HG03066 (cell line): ENCODE results near the gene PAK3.

Source experiments
- ATAC-seq: cut with Tn5 transposase; IDR thresholded peaks from one replicate; pipeline ENCODE4 v1.9.1; 2021; ENCODE audit warnings: low read depth; ENCODE audit not compliant: unreplicated experiment

The PAK3 gene

GRCh38 chrX:111129921-111130320 lies 33.9 kb downstream of the PAK3 start:
- no peak for ATAC-seq

DNA sequence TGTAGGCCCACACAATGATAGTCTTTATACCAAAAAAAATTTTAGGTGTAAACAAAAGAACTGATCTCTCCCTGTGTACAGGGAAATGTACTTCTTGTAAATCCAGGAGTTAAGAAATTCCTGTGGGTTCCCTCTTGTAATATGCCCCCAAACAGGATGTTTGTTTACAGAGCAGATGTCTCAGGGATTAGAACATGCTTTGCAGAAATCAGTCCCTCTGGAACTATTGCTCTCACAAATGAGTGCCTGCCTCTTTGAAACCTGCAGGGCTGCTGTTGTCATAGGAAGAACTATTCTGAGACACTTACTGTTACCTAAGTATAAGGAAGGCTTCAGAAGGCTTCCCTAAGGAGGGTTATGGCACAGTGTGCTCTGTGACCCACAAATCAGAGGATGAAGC lies 35.6 kb downstream of the PAK3 start:
- no peak for ATAC-seq

DNA sequence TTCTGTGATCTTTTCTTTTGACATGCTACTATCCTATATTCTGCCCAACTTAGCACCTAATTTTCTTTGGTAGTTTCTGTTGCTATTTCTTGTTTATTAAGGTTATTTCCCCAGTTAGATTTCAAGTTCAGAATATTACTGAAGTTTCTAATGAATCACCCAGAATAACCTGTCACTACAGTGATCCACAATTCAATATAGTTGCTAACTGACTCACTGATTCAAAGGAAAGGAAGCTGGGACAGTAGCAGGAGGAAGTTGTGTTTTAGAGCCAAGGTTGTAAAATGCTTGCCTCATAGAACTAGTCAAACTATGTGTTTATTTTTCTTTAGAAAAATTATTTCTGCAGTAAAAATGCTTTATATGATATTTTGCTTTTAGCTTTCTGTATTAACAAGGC lies 37.4 kb downstream of the PAK3 start:
- no peak for ATAC-seq

- ATAC-seq = no peak
These were observed 49.9 kb downstream of the PAK3 start for GRCh38 chrX:111145878-111146277.

DNA sequence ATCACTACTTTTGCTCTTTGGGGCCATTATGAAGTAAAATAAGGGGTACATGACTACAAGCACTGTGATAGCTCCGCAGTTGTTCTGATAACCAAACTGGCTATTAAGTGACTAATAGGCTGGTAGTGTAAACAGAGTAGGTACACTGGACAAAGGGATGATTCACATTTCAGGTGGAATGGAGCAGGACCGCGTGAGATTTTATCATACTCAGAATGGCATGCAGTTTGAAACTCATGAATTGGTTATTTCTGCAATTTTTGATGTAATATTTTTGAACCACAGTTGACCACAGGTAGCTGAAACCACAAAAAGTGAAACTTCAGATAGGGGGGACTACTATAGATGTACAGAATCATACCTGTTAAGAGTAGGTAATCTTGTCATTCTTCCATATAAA lies 55.8 kb downstream of the PAK3 start:
- no peak for ATAC-seq

- no peak for ATAC-seq
These were observed 63.2 kb downstream of the PAK3 start for GRCh38 chrX:111159232-111159631.

DNA sequence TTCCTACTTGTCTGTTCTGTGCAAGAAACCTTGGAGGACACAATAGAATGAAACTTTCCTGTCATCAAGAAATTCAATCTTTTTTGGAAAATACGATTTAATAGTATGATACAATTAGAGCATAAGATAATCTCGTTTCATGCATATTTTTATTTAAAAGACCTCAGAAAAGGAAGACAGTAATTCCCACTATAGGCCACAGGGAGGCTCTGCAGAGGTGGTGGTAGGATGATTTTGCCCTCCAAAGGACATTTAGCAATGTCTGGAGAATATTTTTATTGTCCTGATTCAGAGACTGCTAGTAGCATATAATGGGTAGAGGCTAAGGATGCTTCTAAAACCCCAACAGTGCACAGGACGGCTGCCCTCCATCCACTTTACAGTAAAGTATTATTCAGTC lies 68.7 kb downstream of the PAK3 start:
- ATAC-seq = no peak

- ATAC-seq = no peak
These were observed 69.9 kb downstream of the PAK3 start for GRCh38 chrX:111165902-111166301.

- ATAC-seq = no peak
These were observed 71.3 kb downstream of the PAK3 start for GRCh38 chrX:111167334-111167733.

GRCh38 chrX:111168314-111168713 lies 72.3 kb downstream of the PAK3 start:
- ATAC-seq = no peak

- no peak for ATAC-seq
These were observed 73.2 kb downstream of the PAK3 start for GRCh38 chrX:111169141-111169540.

DNA sequence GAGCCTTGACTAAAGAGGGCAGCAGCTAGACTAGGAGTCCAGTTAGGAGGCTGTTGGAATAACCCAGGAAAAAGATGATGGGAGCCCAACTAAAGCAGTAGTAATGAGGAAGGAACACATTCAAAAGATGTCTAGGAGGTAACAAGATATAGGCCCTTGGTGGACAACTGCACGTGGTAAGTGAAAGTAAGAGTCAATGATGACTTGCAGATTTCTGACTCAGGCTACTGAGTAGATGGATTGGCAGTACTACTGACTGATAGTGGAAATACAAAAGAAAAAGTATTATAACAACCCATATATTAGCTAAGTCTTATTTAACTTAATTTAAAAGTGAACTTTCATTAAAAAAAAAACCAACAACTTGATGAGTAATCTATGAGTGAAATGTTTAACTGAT lies 74.0 kb downstream of the PAK3 start:
- no peak for ATAC-seq

DNA sequence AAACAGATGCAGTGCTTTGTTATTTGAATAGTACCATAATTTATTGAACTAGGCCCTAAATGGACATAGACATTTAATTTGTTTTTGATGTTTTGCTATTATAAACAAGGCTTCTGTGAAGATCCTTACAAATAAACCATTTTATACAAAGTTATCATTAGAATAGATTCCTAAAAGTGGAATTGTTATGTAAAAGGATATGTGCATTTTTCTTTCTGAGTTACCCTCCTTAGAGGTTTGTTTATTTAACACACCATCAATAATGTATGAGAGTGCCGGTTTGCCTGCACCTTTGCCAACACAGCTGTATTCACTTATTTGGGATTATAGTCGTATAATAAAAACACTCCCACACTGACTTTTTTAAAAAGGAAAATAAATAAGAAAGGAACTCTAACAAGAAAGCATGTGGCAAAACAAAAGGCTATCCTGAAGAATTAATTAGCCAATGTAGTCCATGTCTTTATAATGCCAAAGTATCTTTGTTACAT lies 84.8 kb downstream of the PAK3 start:
- no peak for ATAC-seq

GRCh38 chrX:111181951-111182350 lies 86.0 kb downstream of the PAK3 start:
- ATAC-seq = no peak

DNA sequence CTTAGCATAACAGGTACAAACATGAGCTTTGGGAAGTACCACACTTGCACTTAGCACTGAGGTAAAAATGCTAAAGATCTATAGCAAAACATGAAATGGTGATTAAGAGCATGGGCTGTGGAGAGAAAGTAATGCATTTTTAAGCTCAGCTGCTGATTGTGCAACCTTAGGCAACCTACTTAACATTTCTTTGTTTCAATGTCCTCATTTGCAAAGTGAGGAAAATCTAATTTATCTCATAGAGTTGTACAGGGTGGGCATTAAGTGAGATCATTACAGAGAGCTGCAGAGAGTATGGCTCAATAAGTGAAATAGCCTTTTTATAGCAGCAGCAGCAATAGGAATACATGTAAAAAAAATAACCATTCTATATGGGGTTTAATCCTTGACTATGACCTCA lies 87.0 kb downstream of the PAK3 start:
- no peak for ATAC-seq

GRCh38 chrX:111191598-111191997 lies 95.6 kb downstream of the PAK3 start:
- ATAC-seq = no peak

- no peak for ATAC-seq
These were observed 103.5 kb downstream of the PAK3 start for GRCh38 chrX:111199505-111199904.

DNA sequence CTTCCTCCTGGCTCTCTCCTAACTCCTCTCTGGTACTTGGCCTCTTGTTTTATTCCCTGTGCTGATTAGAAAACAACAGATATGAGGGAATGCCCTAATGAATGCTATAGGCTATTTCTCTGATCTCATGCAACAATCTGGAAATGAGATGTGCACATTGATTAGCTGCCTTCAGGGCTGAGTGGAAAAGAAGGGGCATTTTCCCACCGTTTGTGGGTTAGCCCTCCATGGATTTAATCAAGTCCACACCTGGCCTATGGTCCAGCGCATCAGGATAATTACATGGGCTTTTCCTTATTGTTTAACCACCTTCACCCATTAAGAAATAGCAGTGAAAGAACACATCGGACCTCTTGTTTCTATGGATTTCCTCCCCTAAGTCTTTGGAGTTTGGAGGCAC lies 104.3 kb downstream of the PAK3 start:
- no peak for ATAC-seq

DNA sequence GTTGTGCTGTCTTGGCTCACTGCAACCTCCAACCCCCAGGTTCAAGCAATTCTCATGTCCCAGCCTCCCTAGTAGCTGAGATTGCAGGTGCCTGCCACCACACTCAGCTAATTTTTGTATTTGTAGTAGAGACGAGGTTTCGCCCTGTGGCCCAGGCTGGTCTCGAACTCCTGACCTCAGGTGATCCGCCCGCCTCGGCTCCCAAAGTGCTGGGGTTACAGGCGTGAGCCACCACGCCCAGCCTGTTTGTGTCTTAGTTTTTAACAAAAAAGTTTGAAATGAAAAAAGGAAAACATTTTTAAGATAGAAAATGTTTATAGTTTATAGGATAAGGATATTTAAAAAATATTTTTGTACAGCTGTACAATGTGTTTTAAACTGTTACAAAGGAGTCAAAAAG lies 111.9 kb downstream of the PAK3 start:
- ATAC-seq = no peak

DNA sequence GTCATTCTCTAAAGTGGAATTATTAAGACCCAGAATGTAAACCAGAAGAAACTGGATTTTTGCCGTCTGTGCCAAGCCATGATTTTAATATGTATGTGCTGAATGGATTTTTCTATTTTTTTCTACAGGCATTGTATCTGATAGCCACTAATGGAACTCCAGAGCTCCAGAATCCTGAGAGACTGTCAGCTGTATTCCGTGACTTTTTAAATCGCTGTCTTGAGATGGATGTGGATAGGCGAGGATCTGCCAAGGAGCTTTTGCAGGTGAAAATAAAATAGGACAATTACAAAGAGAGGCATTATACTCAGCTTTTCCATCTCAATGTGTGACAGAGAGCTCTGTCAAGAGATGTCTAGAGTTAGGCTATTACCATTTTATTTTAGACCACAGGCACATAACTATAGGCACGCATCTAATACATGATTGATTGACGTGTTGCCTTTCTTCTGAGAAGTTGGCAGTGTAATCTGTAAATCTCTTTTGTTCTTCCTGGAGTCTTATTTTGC lies 120.4 kb downstream of the PAK3 start:
- no peak for ATAC-seq

- no peak for ATAC-seq
These were observed 148.3 kb downstream of the PAK3 start for GRCh38 chrX:111244235-111244750.

DNA sequence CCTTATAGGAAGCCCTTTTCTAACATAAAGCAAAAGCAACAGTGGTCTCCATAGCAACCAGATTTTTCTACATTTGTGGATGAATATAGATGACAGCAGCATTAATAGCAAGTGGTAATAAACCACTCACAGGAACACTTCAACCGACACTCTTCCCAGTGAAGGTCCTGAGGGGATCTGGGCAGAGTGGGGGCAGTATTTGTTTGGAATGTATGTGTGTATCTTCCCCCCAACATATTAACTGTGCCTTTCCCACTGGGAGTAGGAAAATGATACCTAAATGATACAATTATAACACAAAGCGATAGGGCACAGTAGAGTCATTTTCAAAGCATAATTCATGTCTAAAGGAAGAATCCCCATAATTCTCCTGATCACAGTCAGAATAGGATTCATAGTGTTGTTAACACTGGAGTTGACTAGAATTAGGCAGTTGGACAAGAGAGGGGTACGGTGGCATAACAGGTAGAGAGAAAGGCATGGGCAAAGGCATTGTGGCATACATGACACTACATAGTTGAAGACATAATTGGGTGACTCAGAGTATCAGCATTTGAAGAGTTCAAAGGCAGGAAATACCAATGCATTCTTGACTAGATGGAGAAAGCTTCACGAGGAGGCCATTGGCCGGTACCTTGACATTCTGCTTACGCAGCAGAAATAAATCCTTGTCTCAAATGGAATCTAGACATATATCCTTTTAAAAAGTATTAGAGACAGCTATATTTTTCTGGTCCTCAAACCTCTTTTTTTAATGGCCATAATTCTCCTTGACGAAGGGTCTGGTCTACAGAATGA lies 159.1 kb downstream of the PAK3 start:
- ATAC-seq = no peak
